Measurements from ENCODE around the gene DPEP2NB.
"Not testable (repeated sequence)": the region's sequence is repeated elsewhere in the genome, so short reads cannot be mapped to it uniquely, and the experiment has no call there.

The DPEP2NB gene

GRCh38 chr16:68009872-68010271 is 5.8 kb downstream of the DPEP2NB start:
- DNase-seq, result not testable (repeated sequence)

GRCh38 chr16:68009157-68009735 is 6.5 kb downstream of the DPEP2NB start:
- DNase-seq, result no peak

GRCh38 chr16:68005786-68006286 is 9.9 kb downstream of the DPEP2NB start:
- no peak for DNase-seq

GRCh38 chr16:68005211-68005610 is 10.5 kb downstream of the DPEP2NB start:
- DNase-seq, result no peak

- DNase-seq, result no peak
Observed at GRCh38 chr16:68003031-68003430, 12.7 kb downstream of the DPEP2NB start.

- DNase-seq, result no peak
Observed at GRCh38 chr16:68000450-68000849, 15.3 kb downstream of the DPEP2NB start.

- no peak for DNase-seq
Observed at GRCh38 chr16:67999985-68000384, 15.7 kb downstream of the DPEP2NB start.

- not testable (repeated sequence) for DNase-seq
Observed at GRCh38 chr16:67998779-67999688, 16.7 kb downstream of the DPEP2NB start, which contains the start of gene DPEP2. TSS of gene DPEP2 (minus strand) at chr16:67999484. CDS start at chr16:67993212, 6,272 bp downstream.

- not testable (repeated sequence) for DNase-seq
Observed at GRCh38 chr16:67998231-67998778, 17.4 kb downstream of the DPEP2NB start.

- DNase-seq, result no peak
Observed at GRCh38 chr16:67996666-67997065, 19.0 kb downstream of the DPEP2NB start.

GRCh38 chr16:67995423-67995822 is 20.3 kb downstream of the DPEP2NB start:
- no peak for DNase-seq

GRCh38 chr16:67994040-67994408 is 21.7 kb downstream of the DPEP2NB start:
- not testable (repeated sequence) for DNase-seq

GRCh38 chr16:67993207-67994039 is 22.3 kb downstream of the DPEP2NB start:
- peak; percentile 94 for DNase-seq

GRCh38 chr16:67992661-67993206 is 23.0 kb downstream of the DPEP2NB start:
- DNase-seq, result no peak

GRCh38 chr16:67990018-67990386 is 25.7 kb downstream of the DPEP2NB start:
- DNase-seq, result no peak

- no peak for DNase-seq
Observed at GRCh38 chr16:67989322-67990017, 26.2 kb downstream of the DPEP2NB start.

- no peak for DNase-seq
Observed at GRCh38 chr16:67988675-67989074, 27.0 kb downstream of the DPEP2NB start.

- DNase-seq, result no peak
Observed at GRCh38 chr16:67987460-67988160, 28.1 kb downstream of the DPEP2NB start.

GRCh38 chr16:67986949-67987348 is 28.8 kb downstream of the DPEP2NB start:
- no peak for DNase-seq

GRCh38 chr16:67982011-67982696 is 33.6 kb downstream of the DPEP2NB start:
- no peak for DNase-seq

All from retina (tissue), 1 donor.